Stimulated activated CD8-positive, alpha-beta memory T cell treated with anti-CD3 and anti-CD28 coated beads, Interleukin-12 subunit alpha, Interleukin-12 subunit beta, amount 100 ng/mL, for 24 hours (primary cell): Measurements from ENCODE around the gene CAST.
A peak's percentile ranks its signal among the peaks of the same experiment; 100 is the strongest.

Experiments
- DNase-seq: peaks from one replicate; pipeline ENCODE4 v3.0.0-alpha.2; 2020; ENCODE audit errors: extremely low read depth

Gene CAST

DNA sequence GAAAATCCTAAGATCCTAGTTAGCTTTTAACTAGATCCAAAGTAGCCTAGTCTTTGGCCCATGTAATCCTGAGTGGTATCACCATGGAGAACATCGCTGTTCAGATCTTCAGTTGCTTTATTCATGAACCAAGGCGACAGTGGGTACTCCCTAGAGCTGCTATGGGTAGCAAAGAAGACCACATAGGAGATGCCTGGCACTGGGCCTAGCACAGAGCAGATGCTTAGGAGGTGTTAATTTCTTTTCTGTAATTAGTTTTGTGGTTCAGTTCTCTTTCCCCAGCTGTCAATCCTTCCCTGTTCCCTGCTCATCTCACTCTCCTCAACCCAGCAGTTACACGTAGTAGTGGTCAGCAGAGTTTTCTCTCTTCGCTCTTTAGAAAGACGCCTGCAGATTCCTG lies 9.3 kb downstream of the CAST start:
- no peak for DNase-seq

DNA sequence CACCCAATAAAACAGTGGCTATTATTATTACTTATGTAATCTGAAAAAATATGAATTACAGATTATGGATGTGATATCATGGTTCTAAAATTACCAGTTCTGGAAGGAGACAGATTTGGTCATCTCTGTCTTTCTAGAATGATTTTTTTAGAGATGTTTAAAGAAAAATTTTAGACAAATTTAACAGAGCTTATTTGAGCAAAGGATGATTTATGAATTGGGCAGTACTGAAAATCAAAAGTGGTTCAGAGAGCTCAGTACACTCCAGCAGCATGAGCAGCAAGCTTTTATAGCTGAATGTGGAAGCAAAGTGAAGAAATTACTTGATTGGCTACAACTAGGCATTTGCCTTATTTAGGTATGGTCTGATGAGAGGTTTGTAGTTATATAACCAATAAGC lies 11.0 kb downstream of the CAST start:
- DNase-seq, result no peak

DNA sequence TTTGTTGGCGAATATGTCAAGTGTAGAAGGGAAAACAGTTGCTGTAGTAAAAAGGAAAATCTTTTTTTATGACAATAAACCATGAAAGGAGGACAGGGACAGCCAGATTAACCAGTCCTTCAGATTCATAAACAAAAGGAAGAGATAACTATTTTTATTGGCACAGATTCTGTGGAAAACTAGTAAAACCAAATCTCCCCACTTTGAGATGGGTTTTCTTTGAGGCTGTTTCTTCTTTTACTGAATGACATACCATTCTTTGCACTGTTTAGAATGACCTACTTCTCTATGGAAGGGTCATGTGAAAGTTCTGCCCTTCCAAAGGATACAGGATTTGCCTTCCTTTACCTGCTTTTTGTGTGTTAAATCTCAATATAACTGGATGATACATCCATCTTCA lies 13.7 kb downstream of the CAST start:
- DNase-seq, result no peak

DNA sequence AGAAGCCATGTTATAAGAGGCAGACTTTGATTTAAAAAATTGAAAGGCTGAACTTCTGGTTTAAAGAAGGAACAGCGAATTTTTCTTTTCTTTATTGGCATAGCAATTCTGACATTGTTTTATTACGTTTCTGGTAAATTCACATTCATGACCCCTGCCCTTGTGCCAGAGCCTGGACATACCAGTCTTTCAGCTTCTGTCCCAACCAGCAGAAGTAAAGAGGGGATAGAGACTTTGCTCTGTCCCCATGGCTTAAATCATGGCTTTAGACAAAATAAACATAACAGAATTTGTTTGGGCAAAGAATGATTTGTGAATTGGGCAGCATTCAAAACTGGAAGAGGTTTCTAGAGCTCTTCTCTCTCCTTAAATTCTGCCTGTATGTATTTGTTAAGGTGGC lies 15.3 kb downstream of the CAST start:
- DNase-seq, result no peak

DNA sequence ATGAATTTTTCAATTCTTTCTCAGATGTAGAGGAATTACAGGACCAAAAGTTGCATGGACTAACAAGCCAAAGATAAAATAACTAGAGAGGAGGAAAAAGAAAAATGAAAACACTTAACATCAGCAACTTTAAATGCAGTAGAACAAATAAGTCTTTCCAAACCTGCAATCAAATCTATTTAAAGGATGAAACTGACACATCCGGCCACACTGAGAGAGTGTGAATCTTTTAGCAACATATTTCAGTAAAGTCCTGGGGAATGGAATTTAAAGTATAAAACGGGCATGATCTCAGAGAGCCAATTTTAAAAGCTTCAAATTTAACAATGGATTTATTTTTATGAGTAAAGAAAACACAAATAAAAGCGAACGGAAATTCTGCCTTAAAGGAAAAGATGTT lies 17.1 kb downstream of the CAST start:
- no peak for DNase-seq

DNA sequence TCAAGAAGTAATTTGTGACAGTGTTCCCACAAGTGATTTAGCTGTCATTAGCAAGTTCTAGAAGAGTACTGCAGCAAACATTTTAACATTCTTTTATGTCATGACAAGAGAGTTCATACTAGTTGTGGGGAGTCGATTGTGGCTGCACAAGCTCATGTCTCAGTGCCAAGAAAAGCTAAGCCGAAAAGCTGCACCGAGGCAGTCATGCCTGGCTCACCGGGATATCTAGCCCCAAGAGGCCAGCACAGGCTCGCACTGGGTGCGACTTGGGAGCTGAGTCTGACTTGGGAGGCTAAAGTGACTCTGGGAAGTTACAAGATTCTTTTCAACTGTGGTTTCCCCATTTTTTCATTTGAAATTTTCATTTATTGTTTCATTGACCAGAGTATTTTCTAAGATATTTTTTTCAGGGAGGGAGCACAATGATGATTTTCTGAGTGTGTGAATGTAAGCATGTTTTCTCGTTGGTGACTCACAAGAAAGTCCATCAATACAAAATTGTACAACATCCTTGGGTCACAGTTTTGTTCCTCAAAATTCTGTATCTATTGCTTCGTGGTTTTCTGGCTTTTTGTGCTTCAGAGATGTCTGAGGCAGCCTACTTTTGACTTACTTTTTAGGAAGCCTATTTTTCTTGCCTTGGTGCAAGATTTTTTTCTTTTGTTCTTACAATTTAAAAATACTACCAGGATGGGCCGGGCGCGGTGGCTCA lies 18.7 kb downstream of the CAST start:
- DNase-seq, result no peak

DNA sequence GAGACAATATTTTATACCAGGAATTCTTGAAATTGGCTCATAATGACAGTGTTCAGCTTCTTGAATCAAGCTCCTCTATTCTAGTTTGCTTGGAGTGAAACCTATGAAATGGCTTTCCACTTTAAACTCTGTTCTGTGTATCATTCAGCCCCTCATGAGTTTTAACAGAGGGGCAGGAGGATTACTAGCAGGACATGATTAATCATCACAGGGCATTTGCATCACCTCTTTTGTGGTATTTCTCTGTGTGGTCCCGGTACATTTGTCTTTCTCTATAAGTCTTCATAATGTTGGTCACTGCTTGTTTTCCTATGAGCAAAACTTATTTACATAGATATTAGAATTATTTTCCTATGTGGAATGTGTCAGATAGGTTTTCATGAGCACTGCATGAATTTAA lies 21.2 kb downstream of the CAST start:
- no peak for DNase-seq

DNA sequence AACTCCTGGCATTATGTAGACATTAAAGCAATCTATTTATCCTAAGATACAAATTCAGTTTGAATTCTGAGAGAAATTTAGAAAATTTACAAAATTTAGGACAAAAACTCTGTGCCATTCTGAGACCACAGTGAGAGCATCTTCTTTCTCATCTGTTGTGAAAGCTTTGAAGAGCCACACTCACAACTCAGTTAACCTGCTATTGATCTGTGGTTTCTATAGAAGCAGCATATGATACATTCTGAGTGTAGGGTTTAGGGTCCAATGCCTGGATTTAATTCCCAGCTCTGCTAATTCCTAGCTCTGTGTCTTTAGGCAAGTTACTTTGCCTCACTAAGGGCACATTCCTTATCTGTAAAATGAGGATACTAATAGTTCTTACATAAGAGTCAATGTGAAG lies 21.6 kb downstream of the CAST start:
- DNase-seq, result no peak

DNA sequence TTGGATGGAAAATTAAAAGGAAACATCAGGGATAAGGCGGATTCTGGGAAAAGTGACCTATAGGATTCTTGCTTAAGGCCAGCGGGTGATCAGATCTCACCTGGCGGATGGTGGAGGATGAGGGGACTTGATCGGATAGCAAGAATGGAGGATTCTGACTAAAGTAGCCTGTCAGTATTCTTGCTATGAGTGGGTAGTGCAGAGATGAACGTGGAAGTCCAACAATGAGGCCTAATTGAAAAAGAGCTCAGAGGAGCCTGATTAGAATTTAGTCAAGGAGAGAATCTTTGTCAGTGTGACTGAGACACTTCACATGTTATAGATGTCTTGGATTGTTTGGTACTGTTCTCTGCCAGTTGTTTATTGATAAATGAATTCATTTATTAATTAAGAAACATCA lies 24.9 kb downstream of the CAST start:
- no peak for DNase-seq

DNA sequence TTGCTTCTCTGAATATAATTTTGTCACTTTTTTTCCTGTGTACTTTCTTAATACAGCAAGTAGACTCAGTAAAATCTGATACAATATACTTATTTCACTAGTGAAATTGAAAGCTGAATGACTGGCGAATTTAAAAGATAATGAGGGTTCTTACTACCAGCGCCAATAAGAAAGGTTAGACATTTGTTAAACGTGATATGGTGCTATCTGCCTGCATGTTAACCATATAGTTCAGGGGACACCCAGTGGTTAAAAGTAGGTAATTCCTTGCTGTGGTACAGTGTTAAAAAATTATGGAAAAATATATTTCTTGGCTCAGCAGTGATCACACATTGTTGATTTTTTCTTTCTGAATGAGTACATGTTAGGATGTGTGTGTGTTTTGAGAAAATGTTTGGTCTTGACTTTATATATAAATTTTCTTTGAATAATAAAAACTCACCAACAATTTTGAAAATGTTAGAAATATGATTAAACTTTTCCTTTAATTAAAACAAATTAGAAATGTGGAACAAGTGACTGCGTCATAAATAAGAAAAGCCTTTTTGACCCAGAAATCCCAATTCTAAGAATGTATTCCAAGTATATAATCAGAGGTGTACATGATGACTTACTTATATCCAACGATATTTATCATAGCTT lies 25.8 kb downstream of the CAST start:
- DNase-seq, result no peak

DNA sequence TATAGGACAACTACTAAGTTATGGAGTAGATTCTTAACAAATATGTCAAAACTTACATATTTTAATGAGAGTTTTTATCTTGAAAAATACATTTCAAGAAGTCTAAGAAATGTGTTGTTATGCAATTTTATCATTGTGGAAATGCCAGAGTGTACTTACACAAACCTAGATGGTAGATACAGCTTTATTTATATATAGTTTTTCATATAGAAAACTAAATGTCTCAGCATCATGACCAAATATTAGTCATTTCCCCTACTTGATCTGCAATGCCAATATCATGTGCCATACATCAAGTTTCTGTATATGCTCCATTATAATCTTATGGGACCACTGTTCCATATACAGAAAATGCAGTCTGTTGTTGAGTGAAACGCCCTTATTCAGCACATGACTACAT lies 28.7 kb downstream of the CAST start:
- DNase-seq, result no peak

DNA sequence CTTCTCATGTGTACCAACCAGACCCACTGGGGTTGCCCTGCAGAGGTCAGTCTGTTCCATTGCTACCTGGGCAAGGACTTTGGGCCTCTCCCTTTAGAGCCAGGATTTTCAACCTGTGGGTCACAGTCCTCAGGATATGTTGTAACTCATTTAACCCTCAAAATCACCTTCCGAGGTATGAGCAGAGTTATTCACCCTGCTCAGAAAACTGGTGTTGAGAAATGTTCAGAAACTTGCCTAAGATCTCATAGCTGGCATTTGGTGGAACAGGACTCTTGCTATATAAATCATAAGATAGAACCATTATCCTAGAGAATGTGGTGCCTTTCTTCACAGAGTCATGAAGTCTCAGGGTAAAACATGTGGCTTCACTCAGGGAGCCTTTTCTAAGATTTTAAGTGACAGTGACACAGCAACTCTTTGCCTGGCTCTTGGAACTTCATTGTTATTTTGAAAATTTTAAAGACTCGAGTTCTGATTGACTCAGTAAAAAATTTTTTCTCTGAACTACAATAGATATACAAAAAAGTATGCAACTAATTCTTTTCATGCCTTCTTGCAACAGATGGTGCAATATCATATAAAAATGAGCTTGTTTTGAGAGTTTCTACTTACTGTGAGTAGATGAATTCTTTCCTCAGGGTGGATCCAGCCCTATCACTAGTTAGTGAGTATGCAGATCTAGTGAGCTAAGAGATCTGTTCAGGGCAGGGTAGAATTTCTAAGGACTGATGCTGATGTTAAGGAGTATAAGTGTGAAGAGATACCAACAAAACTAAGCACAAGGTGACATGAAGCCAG lies 29.5 kb downstream of the CAST start:
- DNase-seq, result no peak

DNA sequence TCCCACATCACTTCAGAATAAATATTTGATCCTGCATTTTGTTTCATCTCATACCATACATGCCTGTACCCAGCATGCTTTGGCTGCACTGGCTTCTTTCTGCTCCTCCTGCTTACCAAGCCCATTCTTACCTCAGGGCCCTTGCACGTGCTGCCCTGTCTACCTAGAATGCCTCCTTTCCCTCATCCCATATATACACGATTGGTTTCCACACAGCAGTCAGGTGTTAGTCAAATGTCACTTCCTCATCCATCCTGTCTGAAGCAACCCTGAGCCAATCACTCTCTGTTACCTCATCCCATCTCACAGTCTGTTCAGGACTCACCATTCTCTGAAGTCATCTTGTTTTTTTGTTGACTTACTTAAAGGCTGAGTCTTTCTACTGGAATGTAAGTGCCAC lies 30.3 kb downstream of the CAST start:
- no peak for DNase-seq

DNA sequence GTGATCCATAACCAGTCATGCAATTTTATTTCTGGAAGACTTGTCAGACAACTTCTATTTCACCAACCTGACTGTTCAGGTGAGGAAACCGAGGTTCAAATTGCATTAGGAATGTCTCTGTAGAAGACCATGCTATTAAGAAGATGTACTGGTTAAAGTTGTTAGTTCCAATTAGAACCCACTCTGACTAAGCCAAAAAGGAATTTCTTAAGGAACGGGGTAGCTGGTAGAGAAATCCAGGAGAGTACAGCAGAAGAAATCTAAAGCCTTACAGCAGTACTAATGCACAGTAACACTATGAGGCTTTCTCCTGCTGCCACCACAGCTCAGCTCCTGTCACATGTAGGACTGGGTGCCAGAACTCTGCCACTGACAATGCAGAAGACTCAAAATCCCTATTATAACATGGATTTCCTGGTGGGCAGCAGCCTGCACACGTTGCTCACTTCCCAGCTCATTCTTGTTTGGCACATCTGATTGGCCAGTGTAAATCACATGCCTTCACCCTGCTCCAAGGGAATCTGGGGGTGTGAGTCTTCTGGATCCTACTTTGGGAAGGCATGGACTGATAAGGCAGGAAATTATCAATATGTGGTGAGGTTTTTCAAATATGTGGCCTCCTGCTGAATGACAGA lies 37.1 kb downstream of the CAST start:
- DNase-seq, result no peak

DNA sequence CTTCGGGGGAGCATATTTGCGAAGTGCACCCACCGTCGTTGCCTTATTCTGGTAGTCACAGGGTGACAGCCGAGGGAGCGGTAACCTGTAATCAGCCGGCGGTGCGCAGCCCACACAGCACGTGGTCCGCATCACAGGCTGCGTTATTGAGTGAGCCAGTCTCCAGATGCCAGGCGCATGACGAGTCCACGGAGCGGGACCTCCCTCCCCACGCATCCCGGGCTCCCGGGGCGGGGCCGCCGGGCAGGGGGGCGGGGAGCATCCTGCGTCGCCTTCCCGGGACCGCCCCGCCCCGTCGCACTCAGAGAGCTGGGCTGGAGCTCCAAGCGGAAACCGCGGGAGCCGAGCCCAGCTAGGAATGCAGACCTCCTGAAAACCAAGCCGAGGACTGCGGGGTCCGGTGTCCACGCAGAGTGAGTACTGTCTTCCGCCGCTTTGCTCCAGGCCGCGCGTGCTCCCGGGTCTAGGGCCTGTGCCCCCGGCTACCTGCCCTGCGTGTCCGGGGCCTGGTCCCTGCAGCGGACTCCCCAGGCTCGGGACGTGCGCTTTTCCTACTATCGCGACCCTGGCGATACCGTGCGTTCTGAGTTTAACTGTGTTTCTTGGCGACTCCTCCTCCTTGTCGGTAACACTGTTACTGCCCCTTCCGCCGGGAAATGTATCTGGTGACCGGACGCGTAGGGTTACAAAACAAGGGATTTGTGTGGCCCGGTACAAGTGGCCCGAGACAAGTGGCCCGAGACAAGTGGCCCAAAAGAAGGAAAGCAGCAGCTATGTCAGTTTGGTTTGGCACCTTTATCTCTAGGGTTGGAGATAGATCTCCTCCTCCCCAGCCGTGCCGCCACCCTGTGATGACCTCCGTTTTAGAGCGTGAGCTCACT lies 40.6 kb downstream of the CAST start:
- DNase-seq, result peak; percentile 64

DNA sequence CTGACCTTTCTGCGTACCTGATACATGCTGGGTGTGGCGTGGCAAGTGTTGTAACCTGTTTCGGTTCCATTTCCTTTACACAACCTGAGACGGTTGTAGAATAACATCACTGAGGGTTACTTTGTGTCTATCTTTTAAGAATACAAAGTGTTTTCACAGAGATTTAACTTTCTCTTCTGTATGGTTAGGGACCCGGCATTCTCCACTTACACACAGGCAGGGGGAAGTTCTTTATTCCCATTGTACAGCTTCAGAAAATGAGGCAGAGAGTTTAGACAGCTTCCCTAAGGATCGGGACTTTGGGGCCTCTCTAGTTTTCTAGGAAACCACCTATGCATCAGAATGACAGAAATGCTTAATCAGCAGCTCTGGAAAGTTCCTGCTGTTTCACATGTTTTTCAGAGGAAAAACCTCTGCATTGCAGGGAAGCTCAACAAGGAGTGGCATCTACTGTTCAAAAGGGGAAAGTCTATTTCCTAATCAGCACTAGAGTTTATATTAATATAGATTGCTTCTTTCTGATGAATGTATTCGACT lies 41.3 kb downstream of the CAST start:
- no peak for DNase-seq

DNA sequence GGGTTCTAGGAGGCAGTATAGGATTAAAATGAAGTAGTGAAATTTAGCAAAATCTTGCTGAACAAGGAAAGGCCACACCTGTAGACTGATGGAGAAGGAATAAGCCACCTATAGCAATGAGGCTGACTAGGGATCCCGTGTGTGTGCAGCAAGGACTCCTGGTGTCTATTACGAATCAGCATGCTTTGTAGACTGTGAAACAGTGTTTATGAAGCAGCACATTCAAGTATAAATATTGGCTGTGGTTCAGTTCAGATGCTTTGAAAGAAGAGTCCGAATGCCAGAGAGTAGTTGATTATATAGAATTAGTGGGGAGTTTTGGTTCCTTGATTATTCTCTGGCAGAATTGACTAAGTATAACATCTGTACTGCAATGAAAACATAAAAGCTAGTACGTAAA lies 41.8 kb downstream of the CAST start:
- no peak for DNase-seq

DNA sequence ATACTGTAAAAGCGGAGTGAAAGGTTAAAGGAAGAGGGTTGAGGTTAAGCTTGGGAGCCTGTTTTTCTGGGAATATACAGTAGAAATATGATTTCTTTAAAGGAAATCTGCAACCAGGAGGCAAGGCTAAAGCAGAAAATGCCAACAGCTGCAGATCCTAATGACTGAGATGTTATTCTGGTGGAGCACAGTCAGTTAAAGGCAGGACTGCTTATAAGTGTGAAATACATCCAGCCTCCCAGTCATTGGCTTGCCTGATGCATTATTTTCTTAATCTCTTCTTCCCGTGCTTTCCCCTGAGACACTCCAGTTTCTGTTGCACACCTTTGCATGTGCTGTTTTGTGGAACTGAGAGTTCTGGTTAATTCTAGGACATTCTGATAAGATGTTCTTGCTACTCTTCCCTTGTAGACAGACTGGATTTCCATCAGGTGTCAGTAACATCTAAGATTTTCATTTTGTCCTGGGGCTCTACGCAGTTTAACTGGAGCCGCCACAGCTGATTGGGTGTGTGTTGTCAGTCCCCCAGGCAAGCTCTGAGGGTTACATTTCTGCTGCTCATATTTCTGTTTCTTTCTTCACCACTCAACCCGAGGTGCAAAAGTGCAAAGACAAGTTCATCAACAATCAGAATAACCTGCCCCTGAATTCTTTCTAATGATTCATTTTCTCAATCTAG lies 44.4 kb downstream of the CAST start:
- no peak for DNase-seq

DNA sequence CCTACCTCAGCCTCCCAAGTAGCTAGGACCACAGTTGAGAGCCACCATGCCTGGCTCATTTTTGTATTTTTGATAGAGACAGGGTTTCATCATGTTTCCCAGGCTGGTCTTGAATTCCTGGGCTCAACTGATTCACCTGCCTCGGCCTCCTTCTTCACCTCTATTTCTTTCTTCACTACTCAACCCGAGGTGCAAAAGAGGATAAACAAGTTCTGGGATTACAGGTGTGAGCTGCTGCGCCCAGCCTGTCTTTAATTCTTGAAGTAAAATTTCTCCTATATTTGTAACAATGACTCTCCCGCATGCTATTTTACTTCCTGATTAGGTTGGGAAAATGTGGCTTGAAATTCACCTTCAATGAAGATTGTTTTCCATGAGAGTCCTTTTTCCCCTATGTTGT lies 46.4 kb downstream of the CAST start:
- DNase-seq, result no peak

DNA sequence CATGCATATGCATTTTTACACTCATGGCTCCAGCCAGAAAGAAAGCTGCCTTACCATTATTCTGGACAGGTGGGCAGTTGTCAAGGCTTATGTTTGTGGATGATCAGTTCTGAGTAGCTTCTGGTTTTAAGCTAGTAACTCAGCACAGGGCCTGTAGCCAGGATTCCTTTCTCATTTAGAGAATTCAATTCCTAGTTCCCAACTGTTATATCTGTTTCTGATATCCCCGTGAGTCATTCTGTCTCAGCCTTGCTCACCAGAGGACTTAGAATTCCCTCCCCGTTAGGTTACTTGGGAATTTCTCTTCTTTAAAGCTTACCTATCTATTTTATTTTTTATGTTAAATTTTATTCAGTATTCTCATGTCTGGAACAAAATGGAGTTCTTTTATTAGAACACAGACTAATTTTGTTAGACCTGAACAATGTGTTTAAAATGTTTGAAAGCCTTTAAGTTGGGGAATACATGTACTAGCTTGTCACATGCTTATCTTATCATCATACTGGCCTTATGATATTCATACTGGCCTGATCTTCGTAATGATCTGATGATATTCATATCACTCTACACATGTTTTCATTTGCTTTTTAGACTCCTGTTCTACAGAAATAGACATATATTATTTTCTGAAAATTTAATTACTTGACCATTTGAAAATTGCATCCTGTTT lies 47.1 kb downstream of the CAST start:
- no peak for DNase-seq
